HCT116 (cell line): ENCODE results near the gene CDC42BPA. TPM values are rescaled to one million over a fixed set of nuclear protein-coding genes. Genes with fewer than 3 reads are reported as not detected.

Source experiments
- ATAC-seq: fragments of 200-7000 bp; cut with Tn5 transposase; 2 replicates; pipeline ENCODE4 v1.9.1; 2020; ENCODE audit warnings: mild to moderate bottlenecking, moderate library complexity
- BruUV-seq: library from RNA; stranded (reverse); fragments of 400-500 nt; replicated peaks from 2 replicates; lab custom pipeline; 2021; lab: Mats Ljungman, UMichigan
- CTCF ChIA-PET: fragments of 300-600 bp; sonication (Branson Sonifier 250); formaldehyde crosslinking; loops from one replicate; lab custom pipeline; 2021; ENCODE audit warnings: antibody characterized with exemption; lab: Charles Lee
- POLR2A ChIA-PET: fragments of 300-600, 350-600 bp; sonication (Branson Sonifier 250); formaldehyde crosslinking; loops from one replicate; lab custom pipeline; 2021; ENCODE audit warnings: antibody characterized with exemption; lab: Charles Lee
- RAD21 ChIA-PET, 2 experiments: fragments of 300-600 bp; sonication (Branson Sonifier 250); formaldehyde crosslinking; loops; one replicate each; lab custom pipeline; 2023; ENCODE audit warnings: low total read pairs in 2 of 2; ENCODE audit not compliant: uncharacterized antibody in 2 of 2, unreplicated experiment in 2 of 2, low non-redundant PET in 1 of 2; lab: Charles Lee
- DNase-seq: peaks from one replicate; pipeline ENCODE4 v3.0.0-alpha.2; 2010; ENCODE audit warnings: low read depth, low spot score
- H2AFZ ChIP-seq: fragments of 200-600 bp; shearing (Covaris generic), sonication (generic); 2 replicates; pipeline ENCODE4 v1.6.1; 2017; ENCODE audit warnings: low read depth, mixed run types, mixed read lengths, antibody characterized with exemption, low read length; ENCODE audit not compliant: poor library complexity, severe bottlenecking
- H3K27ac ChIP-seq: 2 replicates; pipeline ENCODE4 v1.5.1; 2012; ENCODE audit warnings: low read depth, low read length
- H3K27me3 ChIP-seq: fragments of 200-600 bp; sonication (generic); 2 replicates; pipeline ENCODE4 v1.6.1; 2016; ENCODE audit warnings: mixed run types, low read length, mixed read lengths; ENCODE audit not compliant: insufficient read depth
- H3K36me3 ChIP-seq, 2 experiments: fragments of 200-500 bp in 1 of 2; fragments of 200-600 bp in 1 of 2; sonication (Bioruptor generic) in 1 of 2; sonication (generic) in 1 of 2; 2 replicates each; pipeline versions ENCODE4 v1.5.1 to v1.6.1; 2014 to 2016; ENCODE audit warnings: low read length in 2 of 2, inconsistent platforms in 1 of 2, mixed read lengths in 1 of 2, mixed run types in 1 of 2; ENCODE audit not compliant: insufficient read depth in 2 of 2, control insufficient read depth in 1 of 2
- H3K4me1 ChIP-seq, 2 experiments: fragments of 200-600 bp in 1 of 2; sonication (generic) in 1 of 2; 2 replicates each; pipeline versions ENCODE4 v1.5.1 to v1.6.1; 2012 to 2017; ENCODE audit warnings: low read length in 2 of 2, inconsistent platforms in 1 of 2, mild to moderate bottlenecking in 1 of 2, mixed read lengths in 1 of 2, mixed run types in 1 of 2, moderate library complexity in 1 of 2; ENCODE audit not compliant: insufficient read depth in 2 of 2, control insufficient read depth in 1 of 2
- H3K4me2 ChIP-seq: fragments of 200-600 bp; sonication (generic); 2 replicates; pipeline ENCODE4 v1.6.1; 2017; ENCODE audit warnings: mixed run types, low read length, mixed read lengths
- H3K4me3 ChIP-seq, 2 experiments: fragments of 200-600 bp in 1 of 2; sonication (generic) in 1 of 2; replicated peaks in 1 of 2; 2 replicates each; pipeline ENCODE4 v1.5.1; 2011 to 2016; ENCODE audit warnings: low read length in 2 of 2, control low read depth in 1 of 2, low read depth in 1 of 2, mild to moderate bottlenecking in 1 of 2, mixed read lengths in 1 of 2, mixed run types in 1 of 2
- H3K79me2 ChIP-seq: fragments of 200-600 bp; sonication (generic); 2 replicates; pipeline ENCODE4 v1.6.1; 2017; ENCODE audit warnings: mild to moderate bottlenecking, mixed run types, low read length, moderate library complexity, mixed read lengths; ENCODE audit not compliant: insufficient read depth
- H3K9ac ChIP-seq: fragments of 200-600 bp; sonication (generic); 2 replicates; pipeline ENCODE4 v1.6.1; 2016; ENCODE audit warnings: low read length, mixed read lengths
- H3K9me2 ChIP-seq: fragments of 200-600 bp; sonication (generic), shearing (Covaris generic); 2 replicates; pipeline ENCODE4 v1.6.1; 2017; ENCODE audit warnings: mixed run types, mild to moderate bottlenecking, moderate library complexity; ENCODE audit not compliant: insufficient read depth
- H3K9me3 ChIP-seq, 2 experiments: fragments of 200-500 bp in 1 of 2; fragments of 200-600 bp in 1 of 2; sonication (Bioruptor generic) in 1 of 2; sonication (generic) in 1 of 2; 2 replicates each; pipeline ENCODE4 v1.6.1; 2014 to 2017; ENCODE audit warnings: low read length in 2 of 2, mixed read lengths in 2 of 2, inconsistent platforms in 1 of 2, low read depth in 1 of 2, mild to moderate bottlenecking in 1 of 2, mixed run types in 1 of 2, moderate library complexity in 1 of 2; ENCODE audit not compliant: control insufficient read depth in 1 of 2, insufficient read depth in 1 of 2
- H4K20me1 ChIP-seq: fragments of 200-600 bp; sonication (generic), shearing (Covaris generic); 2 replicates; pipeline ENCODE4 v1.6.1; 2017; ENCODE audit warnings: mixed run types, mild to moderate bottlenecking, moderate library complexity; ENCODE audit not compliant: insufficient read depth
- CBX3 ChIP-seq: IDR thresholded peaks from 2 replicates; pipeline ENCODE4 v1.6.1; 2012; ENCODE audit warnings: low read depth
- CEBPB ChIP-seq: IDR thresholded peaks from 2 replicates; pipeline ENCODE4 v1.6.1; 2012; ENCODE audit warnings: low read depth
- ELF1 ChIP-seq: IDR thresholded peaks from 2 replicates; pipeline ENCODE4 v1.6.1; 2012; ENCODE audit warnings: low read depth, borderline replicate concordance
- EZH2 ChIP-seq: fragments of 200-600 bp; sonication (generic); IDR thresholded peaks from 2 replicates; pipeline ENCODE4 v1.6.1; 2017; ENCODE audit warnings: antibody characterized with exemption, mixed run types
- FOSL1 ChIP-seq: IDR thresholded peaks from 2 replicates; pipeline ENCODE4 v1.6.1; 2012; ENCODE audit warnings: low read depth
- JUND ChIP-seq: IDR thresholded peaks from 2 replicates; pipeline ENCODE4 v1.6.1; 2012
- POLR2AphosphoS5 ChIP-seq: IDR thresholded peaks from 2 replicates; pipeline ENCODE4 v1.6.1; 2011; ENCODE audit warnings: mild to moderate bottlenecking, low read depth, low read length, moderate library complexity
- RAD21 ChIP-seq: IDR thresholded peaks from 2 replicates; pipeline ENCODE4 v1.6.1; 2012; ENCODE audit warnings: low read depth, mild to moderate bottlenecking
- ZNF274 ChIP-seq: fragments of 200-500 bp; sonication (Bioruptor generic); IDR thresholded peaks from 2 replicates; pipeline ENCODE4 v1.6.1; 2014; ENCODE audit warnings: mild to moderate bottlenecking, low read depth, low read length, inconsistent platforms
- intact Hi-C: fragments of 100-400 bp; cut with micrococcal nuclease; formaldehyde crosslinking; loops from 2 replicates; pipeline ENCODE4 v1.10.0; 2022
- total RNA-seq: library from RNA; stranded (reverse); gene quantifications from one replicate; pipeline ENCODE4 v1.2.1, GENCODE V29; 2021; ENCODE audit not compliant: unreplicated experiment
- TF ChIP-seq, protein P1 (sequence below): IDR thresholded peaks from 2 replicates; pipeline ENCODE4 v1.6.1; 2012; ENCODE audit warnings: low read depth

CDC42BPA gene
- total RNA-seq, 1 experiment from 2014 or later: 44.0 TPM

DNA sequence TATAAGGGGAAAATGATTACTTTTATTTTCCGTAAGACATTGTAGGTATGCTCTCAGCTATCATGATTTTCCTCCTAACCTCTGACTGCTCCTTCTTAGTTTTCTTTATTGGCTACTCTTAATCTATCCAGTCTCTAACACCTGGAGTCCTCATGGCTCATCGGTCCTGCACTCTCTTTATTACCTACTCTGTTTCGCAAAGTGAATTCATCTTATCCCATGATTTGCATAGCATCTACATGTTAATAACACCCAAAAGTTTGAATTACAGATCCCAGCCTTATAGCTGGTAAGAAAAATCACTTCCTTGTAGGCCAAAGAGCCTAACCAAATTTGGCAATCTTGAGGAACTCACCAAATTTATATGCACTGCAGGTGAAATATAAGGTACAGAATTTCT is 136.3 kb downstream of the CDC42BPA start:
- intact Hi-C loops: no loop called here
- TF ChIP-seq, protein P1, sequence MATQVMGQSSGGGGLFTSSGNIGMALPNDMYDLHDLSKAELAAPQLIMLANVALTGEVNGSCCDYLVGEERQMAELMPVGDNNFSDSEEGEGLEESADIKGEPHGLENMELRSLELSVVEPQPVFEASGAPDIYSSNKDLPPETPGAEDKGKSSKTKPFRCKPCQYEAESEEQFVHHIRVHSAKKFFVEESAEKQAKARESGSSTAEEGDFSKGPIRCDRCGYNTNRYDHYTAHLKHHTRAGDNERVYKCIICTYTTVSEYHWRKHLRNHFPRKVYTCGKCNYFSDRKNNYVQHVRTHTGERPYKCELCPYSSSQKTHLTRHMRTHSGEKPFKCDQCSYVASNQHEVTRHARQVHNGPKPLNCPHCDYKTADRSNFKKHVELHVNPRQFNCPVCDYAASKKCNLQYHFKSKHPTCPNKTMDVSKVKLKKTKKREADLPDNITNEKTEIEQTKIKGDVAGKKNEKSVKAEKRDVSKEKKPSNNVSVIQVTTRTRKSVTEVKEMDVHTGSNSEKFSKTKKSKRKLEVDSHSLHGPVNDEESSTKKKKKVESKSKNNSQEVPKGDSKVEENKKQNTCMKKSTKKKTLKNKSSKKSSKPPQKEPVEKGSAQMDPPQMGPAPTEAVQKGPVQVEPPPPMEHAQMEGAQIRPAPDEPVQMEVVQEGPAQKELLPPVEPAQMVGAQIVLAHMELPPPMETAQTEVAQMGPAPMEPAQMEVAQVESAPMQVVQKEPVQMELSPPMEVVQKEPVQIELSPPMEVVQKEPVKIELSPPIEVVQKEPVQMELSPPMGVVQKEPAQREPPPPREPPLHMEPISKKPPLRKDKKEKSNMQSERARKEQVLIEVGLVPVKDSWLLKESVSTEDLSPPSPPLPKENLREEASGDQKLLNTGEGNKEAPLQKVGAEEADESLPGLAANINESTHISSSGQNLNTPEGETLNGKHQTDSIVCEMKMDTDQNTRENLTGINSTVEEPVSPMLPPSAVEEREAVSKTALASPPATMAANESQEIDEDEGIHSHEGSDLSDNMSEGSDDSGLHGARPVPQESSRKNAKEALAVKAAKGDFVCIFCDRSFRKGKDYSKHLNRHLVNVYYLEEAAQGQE: no peak
- TF ChIP-seq EZH2 (no peak), CBX3 (no peak), JUND (no peak), CEBPB (no peak), POLR2AphosphoS5 (no peak), FOSL1 (no peak), ELF1 (no peak), ZNF274 (no peak), RAD21 (no peak)
- BruUV-seq: no TSS peak

More for the DNA sequence above, 136.3 kb downstream of the CDC42BPA start:
- Histone ChIP-seq H3K36me3 (no peaks in the 10 kb centered on the region), H3K4me2 (no peak overlapping the region), H3K79me2 (peaks cover 29% of the 10 kb centered on the region), H4K20me1 (no peaks in the 10 kb centered on the region), H3K9me3 (no peaks in the 10 kb centered on the region), H3K9ac (no peak overlapping the region), H3K9me2 (no peaks in the 10 kb centered on the region), H3K4me1 (no peaks in the 10 kb centered on the region), H2AFZ (no peak overlapping the region), H3K4me3 (no peak overlapping the region), H3K27ac (no peak overlapping the region), H3K27me3 (no peaks in the 10 kb centered on the region)
- CTCF ChIA-PET: no interaction called here
- POLR2A ChIA-PET: no interaction called here
- DNase-seq (no peak), ATAC-seq (no peak)
- RAD21 ChIA-PET: no interaction called here
